ENCODE measurements around the gene TMEM147. TPM values are rescaled to one million over a fixed set of nuclear protein-coding genes. Genes with fewer than 3 reads are reported as not detected.

Gene TMEM147, protein sequence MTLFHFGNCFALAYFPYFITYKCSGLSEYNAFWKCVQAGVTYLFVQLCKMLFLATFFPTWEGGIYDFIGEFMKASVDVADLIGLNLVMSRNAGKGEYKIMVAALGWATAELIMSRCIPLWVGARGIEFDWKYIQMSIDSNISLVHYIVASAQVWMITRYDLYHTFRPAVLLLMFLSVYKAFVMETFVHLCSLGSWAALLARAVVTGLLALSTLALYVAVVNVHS
- total RNA-seq: 72.6 and 78.6 TPM in 2 replicates

GRCh38 chr19:35545001-35545854 lies at the start of gene TMEM147:
Gene TMEM147, plus strand, starts transcription at chr19:35545626. Its CDS starts 114 bp downstream, at chr19:35545740.

GRCh38 chr19:35513628-35514281 lies 31.7 kb upstream of the TMEM147 start, which contains the start of gene DMKN:
Gene DMKN, minus strand, starts transcription at chr19:35513649. Its CDS starts 174 bp downstream, at chr19:35513475.

GRCh38 chr19:35528218-35529038 lies 17.0 kb upstream of the TMEM147 start, which contains the start of gene SBSN:
Gene SBSN, minus strand, starts transcription at chr19:35528311. Its CDS starts 30 bp downstream, at chr19:35528281.

DNA sequence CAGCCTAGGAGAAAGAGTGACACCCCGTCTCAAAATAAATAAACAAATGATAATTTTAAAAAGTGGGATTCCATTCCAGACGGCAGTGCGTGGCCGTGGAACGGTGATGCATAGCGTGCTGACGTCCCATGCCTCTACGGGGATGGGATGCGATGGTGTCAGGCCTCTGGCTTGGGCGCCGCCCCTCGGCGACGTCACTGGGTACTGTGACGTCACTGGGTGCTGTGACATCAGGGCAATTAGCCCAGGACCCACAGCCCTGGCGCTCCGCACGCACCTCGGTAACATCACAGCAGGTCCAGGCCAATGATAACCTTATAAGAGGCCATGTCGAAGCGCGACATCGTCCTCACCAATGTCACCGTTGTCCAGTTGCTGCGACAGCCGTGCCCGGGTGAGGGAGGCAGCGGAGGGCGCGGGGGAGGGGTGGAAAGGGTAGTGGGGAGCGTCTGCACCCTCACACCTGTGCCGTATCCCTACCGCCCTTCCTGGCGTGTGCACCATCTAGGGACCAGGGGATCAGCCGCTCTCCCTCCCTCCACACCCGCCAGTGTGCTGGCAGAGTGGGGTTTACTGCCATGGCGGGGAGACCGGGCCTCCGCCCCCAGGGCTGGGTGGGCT lies 12.1 kb upstream of the TMEM147 start, which contains the start of gene GAPDHS:
GAPDHS (plus strand) TSS at position 256 of the 621 bp plus-strand sequence; CDS start at position 328, 72 bp downstream.

GRCh38 chr19:35563207-35563829 lies 17.9 kb downstream of the TMEM147 start, which contains the start of gene ATP4A:
Gene ATP4A, minus strand, starts transcription at chr19:35563658. Its CDS starts 29 bp downstream, at chr19:35563629.

GRCh38 chr19:35585848-35586247 lies 40.4 kb downstream of the TMEM147 start, which contains the start of gene PMIS2:
Gene PMIS2, plus strand, starts transcription at chr19:35586173. Its CDS starts 87 bp downstream, at chr19:35586260.

Other genes with a start within 250 kb of the TMEM147 start
- gene CD22, start 216.4 kb upstream of the TMEM147 start, total RNA-seq: 0.46 TPM in 1 of 2 replicates, not detected in the other
- gene FFAR1, start 197.7 kb upstream of the TMEM147 start, total RNA-seq: not detected in 2 replicates
- not detected in 2 replicates for gene FFAR3, start 187.2 kb upstream of the TMEM147 start, total RNA-seq
- gene GPR42, start 174.6 kb upstream of the TMEM147 start, total RNA-seq: not detected in 2 replicates
- gene FFAR2, start 97.4 kb upstream of the TMEM147 start, total RNA-seq: not detected in 2 replicates
- not detected in 2 replicates for gene KRTDAP, start 55.2 kb upstream of the TMEM147 start, total RNA-seq
- gene DMKN, start 32.0 kb upstream of the TMEM147 start, total RNA-seq: not detected in 2 replicates
- not detected in 2 replicates for gene SBSN, start 17.3 kb upstream of the TMEM147 start, total RNA-seq
- gene GAPDHS, start 12.2 kb upstream of the TMEM147 start, total RNA-seq: not detected in 2 replicates
- gene ATP4A, start 18.0 kb downstream of the TMEM147 start, total RNA-seq: not detected in 2 replicates
- gene PMIS2, start 40.5 kb downstream of the TMEM147 start, total RNA-seq: not detected in 2 replicates
- gene HAUS5, start 67.1 kb downstream of the TMEM147 start, total RNA-seq: 6.8 and 9.9 TPM in 2 replicates
- 48.3 and 53.3 TPM in 2 replicates for gene RBM42, start 83.4 kb downstream of the TMEM147 start, total RNA-seq
- 0.30 TPM in 1 of 2 replicates, not detected in the other for gene ETV2, start 96.1 kb downstream of the TMEM147 start, total RNA-seq
- 282 and 403 TPM in 2 replicates for gene COX6B1, start 102.7 kb downstream of the TMEM147 start, total RNA-seq
- gene UPK1A, start 120.9 kb downstream of the TMEM147 start, total RNA-seq: not detected in 2 replicates
- gene ZBTB32, start 158.9 kb downstream of the TMEM147 start, total RNA-seq: not detected in 2 replicates
- gene KMT2B, start 172.4 kb downstream of the TMEM147 start, total RNA-seq: 3.6 and 7.0 TPM in 2 replicates
- 0.91 and 4.2 TPM in 2 replicates for gene IGFLR1, start 196.8 kb downstream of the TMEM147 start, total RNA-seq
- 3.9 and 14.0 TPM in 2 replicates for gene U2AF1L4, start 199.8 kb downstream of the TMEM147 start, total RNA-seq
- 14.0 and 15.2 TPM in 2 replicates for gene PSENEN, start 200.0 kb downstream of the TMEM147 start, total RNA-seq
- 5.2 and 9.0 TPM in 2 replicates for gene LIN37, start 202.9 kb downstream of the TMEM147 start, total RNA-seq
- 0.65 and 3.0 TPM in 2 replicates for gene HSPB6, start 211.4 kb downstream of the TMEM147 start, total RNA-seq
- 2.6 and 4.0 TPM in 2 replicates for gene PROSER3, start 212.6 kb downstream of the TMEM147 start, total RNA-seq
- 2.6 and 4.0 TPM in 2 replicates for gene ARHGAP33, start 229.9 kb downstream of the TMEM147 start, total RNA-seq